Activated naive CD8-positive, alpha-beta T cell treated with anti-CD3 and anti-CD28 coated beads, Interleukin-2, amount 10 ng/mL, durations not matched to agents 7 days and 5 days (primary cell): ENCODE results near the gene CAPN13. TPM values are rescaled to one million over a fixed set of nuclear protein-coding genes. Genes with fewer than 3 reads are reported as not detected.

Source experiments
- ATAC-seq: fragments of 150-1000 bp; cut with Tn5 transposase; one replicate; pipeline ENCODE4 v1.10.0; 2021; ENCODE audit warnings: low read depth, moderate library complexity
- POLR2A ChIA-PET: fragments of 350-600 bp; sonication (Branson Sonifier 250); formaldehyde crosslinking; loops from one replicate; lab custom pipeline; 2021; ENCODE audit warnings: antibody characterized with exemption; lab: Charles Lee
- DNase-seq: peaks from one replicate; pipeline ENCODE4 v3.0.0; 2021
- H3K27ac Mint-ChIP-seq: one replicate; pipeline ENCODE4 v1.8.0; 2022; ENCODE audit warnings: mild to moderate bottlenecking, mixed read lengths
- H3K27me3 Mint-ChIP-seq: one replicate; pipeline ENCODE4 v1.8.0; 2022; ENCODE audit warnings: mild to moderate bottlenecking, moderate library complexity, mixed read lengths
- H3K36me3 Mint-ChIP-seq: one replicate; pipeline ENCODE4 v1.8.0; 2021; ENCODE audit warnings: mild to moderate bottlenecking, mixed read lengths
- H3K4me1 Mint-ChIP-seq: one replicate; pipeline ENCODE4 v1.8.0; 2021; ENCODE audit warnings: mixed read lengths
- H3K4me3 Mint-ChIP-seq: one replicate; pipeline ENCODE4 v1.8.0; 2022; ENCODE audit warnings: mild to moderate bottlenecking, moderate library complexity, mixed read lengths
- H3K9me3 Mint-ChIP-seq: one replicate; pipeline ENCODE4 v1.8.0; 2021; ENCODE audit warnings: mixed read lengths
- total RNA-seq, 2 experiments: library from RNA; stranded (reverse); gene quantifications; one replicate each; pipeline ENCODE4 v1.2.3, GENCODE V29; 2021

CAPN13 gene
- total RNA-seq, 2 experiments from 2014 or later = not detected

DNA sequence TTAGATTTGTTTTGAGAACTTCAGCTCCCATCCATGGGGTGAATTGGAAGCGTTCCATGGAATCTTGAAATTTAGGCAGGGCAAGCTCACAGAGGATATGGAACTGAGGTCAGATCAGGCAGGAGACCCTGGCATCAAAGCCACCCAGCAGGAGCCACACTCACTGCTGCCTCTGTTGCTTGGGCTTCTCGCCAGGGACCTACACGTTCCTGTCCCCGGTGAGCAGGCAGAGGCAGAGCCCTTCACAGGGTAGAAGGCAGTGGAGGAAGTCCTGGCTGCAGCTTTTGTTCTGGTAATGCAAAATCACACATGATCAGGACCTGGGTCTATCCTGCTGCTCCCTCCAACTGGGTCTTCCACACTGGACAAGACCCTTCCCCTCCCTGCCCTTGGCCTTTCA lies 42.1 kb downstream of the CAPN13 start:
- DNase-seq = no peak
- Mint-ChIP-seq H3K9me3 (no peaks in the 10 kb centered on the region), H3K4me1 (peaks cover 2% of the 10 kb centered on the region), H3K27me3 (peaks cover 5% of the 10 kb centered on the region), H3K4me3 (no peak overlapping the region), H3K27ac (no peak overlapping the region), H3K36me3 (no peaks in the 10 kb centered on the region)
- ATAC-seq = no peak
- POLR2A ChIA-PET = no interaction called here

GRCh38 chr2:30764021-30764800 lies 43.0 kb downstream of the CAPN13 start:
- DNase-seq (no peak), ATAC-seq (no peak)
- POLR2A ChIA-PET = no interaction called here
- no peak overlapping the region for H3K27ac Mint-ChIP-seq
- peaks cover 5% of the 10 kb centered on the region for H3K27me3 Mint-ChIP-seq
- no peaks in the 10 kb centered on the region for H3K9me3 Mint-ChIP-seq
- no peaks in the 10 kb centered on the region for H3K36me3 Mint-ChIP-seq
- no peak overlapping the region for H3K4me3 Mint-ChIP-seq
- H3K4me1 Mint-ChIP-seq = peaks cover 2% of the 10 kb centered on the region

DNA sequence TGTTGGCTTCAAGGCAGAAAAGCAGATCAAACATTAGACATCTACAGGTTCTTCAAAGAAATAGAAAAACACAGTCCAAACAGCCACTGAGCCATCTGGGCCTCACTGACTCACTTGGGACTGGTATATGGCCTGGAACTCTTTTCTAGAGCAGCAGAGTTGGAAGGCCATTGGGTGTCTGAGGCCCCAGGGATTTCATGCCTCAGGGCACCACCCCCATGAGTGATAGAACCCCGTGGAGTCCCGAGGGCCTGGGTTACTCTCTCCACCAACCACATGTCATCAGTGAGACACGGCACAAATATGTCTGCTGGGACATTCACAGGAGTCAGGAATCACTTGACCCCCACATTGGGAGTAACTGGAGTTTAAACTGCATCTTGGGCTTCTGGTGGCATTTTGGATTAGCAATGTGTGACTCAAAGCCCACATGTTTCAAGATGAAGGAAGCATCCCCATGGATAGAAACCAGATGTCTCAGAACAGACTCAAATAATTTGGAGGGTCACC lies 44.0 kb downstream of the CAPN13 start:
- no peak overlapping the region for H3K4me3 Mint-ChIP-seq
- DNase-seq = no peak

GRCh38 chr2:30761226-30761625 lies 46.0 kb downstream of the CAPN13 start:
- no peaks in the 10 kb centered on the region for H3K9me3 Mint-ChIP-seq
- no peak overlapping the region for H3K27ac Mint-ChIP-seq
- no peaks in the 10 kb centered on the region for H3K36me3 Mint-ChIP-seq
- H3K4me3 Mint-ChIP-seq = no peak overlapping the region
- POLR2A ChIA-PET = no interaction called here
- H3K27me3 Mint-ChIP-seq = peaks cover 1% of the 10 kb centered on the region
- ATAC-seq (no peak), DNase-seq (no peak)
- H3K4me1 Mint-ChIP-seq = no peaks in the 10 kb centered on the region

More for the DNA sequence above, 44.0 kb downstream of the CAPN13 start:
- Mint-ChIP-seq H3K27ac (no peak overlapping the region), H3K4me1 (peaks cover 2% of the 10 kb centered on the region), H3K36me3 (no peaks in the 10 kb centered on the region), H3K9me3 (no peaks in the 10 kb centered on the region), H3K27me3 (peaks cover 1% of the 10 kb centered on the region)
- POLR2A ChIA-PET = no interaction called here
- ATAC-seq = no peak

- Mint-ChIP-seq H3K9me3 (no peaks in the 10 kb centered on the region), H3K27me3 (peaks cover 6% of the 10 kb centered on the region), H3K4me1 (no peaks in the 10 kb centered on the region), H3K4me3 (no peak overlapping the region), H3K27ac (no peak overlapping the region), H3K36me3 (no peaks in the 10 kb centered on the region)
- ATAC-seq = no peak
- POLR2A ChIA-PET = no interaction called here
- no peak for DNase-seq
These were observed 47.8 kb downstream of the CAPN13 start for GRCh38 chr2:30759481-30759880.

DNA sequence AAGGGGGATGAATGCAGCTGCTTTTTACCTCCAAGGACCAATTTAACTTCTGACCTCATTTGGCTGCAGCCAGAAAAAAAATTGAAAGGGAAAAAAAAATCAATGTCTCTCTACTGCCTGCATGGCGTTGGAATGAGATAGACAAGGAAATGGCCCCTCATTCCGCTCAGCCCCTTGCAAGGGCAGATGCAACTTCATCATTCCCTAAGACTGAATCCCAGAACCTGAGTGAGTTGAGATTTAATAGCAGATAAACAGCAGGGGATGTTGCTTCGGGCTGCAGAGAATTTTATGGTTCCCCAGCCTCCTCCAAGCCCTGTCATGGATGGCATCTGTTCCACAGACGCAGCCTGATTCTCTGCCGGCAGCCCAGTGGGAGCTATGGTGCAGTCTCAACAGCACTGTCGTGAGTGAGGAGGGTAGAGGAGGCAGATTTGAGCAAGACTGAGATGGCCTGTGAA lies 49.0 kb downstream of the CAPN13 start:
- Mint-ChIP-seq H3K36me3 (no peaks in the 10 kb centered on the region), H3K9me3 (no peaks in the 10 kb centered on the region), H3K27ac (no peak overlapping the region), H3K4me1 (no peaks in the 10 kb centered on the region), H3K4me3 (no peak overlapping the region), H3K27me3 (peaks cover 9% of the 10 kb centered on the region)
- ATAC-seq (no peak), DNase-seq (no peak)
- POLR2A ChIA-PET = no interaction called here

DNA sequence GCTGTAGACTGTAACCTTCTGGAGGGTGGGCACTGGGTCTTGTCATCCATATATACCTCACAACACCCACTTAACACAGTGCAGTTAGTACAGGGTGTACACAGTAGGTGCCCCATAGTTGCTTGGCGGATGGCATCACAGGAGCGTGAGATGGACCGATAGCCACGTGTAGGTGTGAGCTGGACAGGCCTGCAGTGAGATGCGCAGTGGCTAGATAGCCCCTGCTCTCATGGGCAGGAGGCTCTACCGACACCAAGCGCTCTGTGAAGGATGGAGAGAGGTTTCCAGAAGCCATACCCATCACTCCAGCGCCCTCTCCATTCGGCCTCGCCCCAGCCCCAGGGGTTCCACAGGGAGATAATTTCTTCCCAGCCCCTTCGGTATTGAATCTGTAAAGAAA lies 49.5 kb downstream of the CAPN13 start:
- POLR2A ChIA-PET = no interaction called here
- no peaks in the 10 kb centered on the region for H3K4me1 Mint-ChIP-seq
- H3K4me3 Mint-ChIP-seq = no peak overlapping the region
- DNase-seq (no peak), ATAC-seq (no peak)
- no peaks in the 10 kb centered on the region for H3K36me3 Mint-ChIP-seq
- H3K27me3 Mint-ChIP-seq = peaks cover 9% of the 10 kb centered on the region
- no peaks in the 10 kb centered on the region for H3K9me3 Mint-ChIP-seq
- H3K27ac Mint-ChIP-seq = no peak overlapping the region

DNA sequence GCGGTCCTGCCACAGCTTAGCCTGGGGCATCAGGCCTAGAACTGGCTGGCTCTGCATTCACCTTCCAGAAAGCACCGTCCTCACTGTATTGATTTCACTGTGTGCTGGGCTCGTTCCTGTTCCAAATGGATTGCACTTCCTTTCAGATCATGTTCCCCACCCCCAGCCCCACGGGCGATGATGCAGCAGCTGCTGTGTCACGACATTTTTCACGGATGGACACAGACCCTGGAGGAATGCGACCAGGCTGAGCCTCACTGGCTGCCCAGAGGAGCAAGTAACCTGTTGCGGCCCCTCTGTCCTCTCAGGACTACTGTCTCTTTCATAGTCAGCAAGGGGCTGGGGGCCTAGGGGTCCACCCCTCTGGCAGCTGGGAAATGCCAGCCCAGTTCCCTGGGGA lies 50.3 kb downstream of the CAPN13 start:
- no peaks in the 10 kb centered on the region for H3K36me3 Mint-ChIP-seq
- no peak overlapping the region for H3K4me3 Mint-ChIP-seq
- H3K9me3 Mint-ChIP-seq = no peaks in the 10 kb centered on the region
- H3K27me3 Mint-ChIP-seq = peaks cover 9% of the 10 kb centered on the region
- no peak overlapping the region for H3K27ac Mint-ChIP-seq
- POLR2A ChIA-PET = no interaction called here
- no peak for DNase-seq
- ATAC-seq = no peak
- no peaks in the 10 kb centered on the region for H3K4me1 Mint-ChIP-seq

DNA sequence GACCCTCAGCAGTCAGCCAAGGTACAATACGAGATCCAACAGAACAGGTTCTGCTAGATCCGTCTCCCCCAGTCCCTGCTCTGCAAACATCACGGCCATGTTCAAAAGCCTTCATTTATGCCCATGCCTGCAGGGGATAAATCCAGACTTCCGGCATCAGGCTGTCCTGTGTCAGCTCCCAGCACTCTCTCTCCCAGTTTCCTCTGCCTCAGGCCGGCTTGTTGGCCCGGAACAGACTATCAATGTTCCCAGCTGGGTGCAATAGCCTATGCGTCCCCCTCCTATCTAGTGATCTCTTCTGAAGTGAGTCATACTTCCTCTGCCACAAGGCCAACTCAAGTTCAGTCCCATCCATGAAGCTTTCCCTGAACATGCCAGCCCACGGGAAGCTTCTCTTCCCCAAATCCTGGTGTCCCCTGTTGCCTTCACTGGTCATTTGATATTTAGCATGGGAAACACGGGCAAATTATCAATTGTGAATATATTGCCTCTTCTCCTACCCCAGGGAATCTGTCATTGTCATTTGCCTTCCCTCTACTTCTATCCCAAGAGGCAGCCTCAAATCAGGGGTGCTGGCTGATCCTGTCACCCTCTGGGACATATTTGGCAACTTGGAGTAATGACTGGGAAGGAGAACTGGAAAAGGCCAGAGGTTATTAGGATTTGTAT lies 51.1 kb downstream of the CAPN13 start:
- Mint-ChIP-seq H3K36me3 (no peaks in the 10 kb centered on the region), H3K4me3 (no peak overlapping the region), H3K27me3 (peaks cover 9% of the 10 kb centered on the region), H3K27ac (no peak overlapping the region), H3K4me1 (no peaks in the 10 kb centered on the region), H3K9me3 (no peaks in the 10 kb centered on the region)
- ATAC-seq (no peak), DNase-seq (no peak)
- POLR2A ChIA-PET = no interaction called here

DNA sequence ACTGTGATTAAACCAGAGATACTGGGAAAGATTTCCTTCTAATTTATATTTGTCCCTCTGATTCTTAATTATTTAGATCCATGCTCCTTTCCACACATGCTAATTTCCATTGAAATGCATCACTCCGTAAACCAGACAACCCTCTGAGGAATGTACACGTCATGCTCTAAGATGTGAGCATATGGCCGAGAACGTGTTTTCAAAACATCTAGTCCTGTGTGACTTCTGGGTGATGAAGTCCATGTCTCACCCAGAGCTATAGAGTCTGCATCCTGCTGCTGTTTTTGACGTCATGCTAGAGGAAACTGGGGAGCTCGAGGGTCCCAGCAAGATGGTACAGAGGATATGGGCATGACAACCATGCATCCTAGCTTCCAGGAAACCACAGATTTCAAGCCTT lies 53.6 kb downstream of the CAPN13 start:
- H3K9me3 Mint-ChIP-seq = no peaks in the 10 kb centered on the region
- no peak overlapping the region for H3K4me3 Mint-ChIP-seq
- H3K36me3 Mint-ChIP-seq = no peaks in the 10 kb centered on the region
- DNase-seq (no peak), ATAC-seq (no peak)
- POLR2A ChIA-PET = no interaction called here
- no peak overlapping the region for H3K27ac Mint-ChIP-seq
- no peaks in the 10 kb centered on the region for H3K4me1 Mint-ChIP-seq
- peaks cover 9% of the 10 kb centered on the region for H3K27me3 Mint-ChIP-seq

- no peaks in the 10 kb centered on the region for H3K4me1 Mint-ChIP-seq
- ATAC-seq (no peak), DNase-seq (no peak)
- H3K27me3 Mint-ChIP-seq = peaks cover 9% of the 10 kb centered on the region
- H3K36me3 Mint-ChIP-seq = no peaks in the 10 kb centered on the region
- no peaks in the 10 kb centered on the region for H3K9me3 Mint-ChIP-seq
- POLR2A ChIA-PET = no interaction called here
- H3K27ac Mint-ChIP-seq = no peak overlapping the region
- H3K4me3 Mint-ChIP-seq = no peak overlapping the region
These were observed 54.4 kb downstream of the CAPN13 start for GRCh38 chr2:30752811-30753210.

GRCh38 chr2:30747206-30747605 lies 60.0 kb downstream of the CAPN13 start:
- ATAC-seq (no peak), DNase-seq (no peak)
- POLR2A ChIA-PET = no interaction called here
- no peak overlapping the region for H3K4me3 Mint-ChIP-seq
- H3K4me1 Mint-ChIP-seq = no peaks in the 10 kb centered on the region
- no peak overlapping the region for H3K27ac Mint-ChIP-seq
- H3K36me3 Mint-ChIP-seq = no peaks in the 10 kb centered on the region
- peaks cover 2% of the 10 kb centered on the region for H3K27me3 Mint-ChIP-seq
- no peaks in the 10 kb centered on the region for H3K9me3 Mint-ChIP-seq

GRCh38 chr2:30744823-30745222 lies 62.4 kb downstream of the CAPN13 start:
- peaks cover 4% of the 10 kb centered on the region for H3K27me3 Mint-ChIP-seq
- no peaks in the 10 kb centered on the region for H3K4me1 Mint-ChIP-seq
- ATAC-seq (no peak), DNase-seq (no peak)
- POLR2A ChIA-PET = no interaction called here
- H3K36me3 Mint-ChIP-seq = no peaks in the 10 kb centered on the region
- no peak overlapping the region for H3K27ac Mint-ChIP-seq
- H3K9me3 Mint-ChIP-seq = no peaks in the 10 kb centered on the region
- H3K4me3 Mint-ChIP-seq = no peak overlapping the region

DNA sequence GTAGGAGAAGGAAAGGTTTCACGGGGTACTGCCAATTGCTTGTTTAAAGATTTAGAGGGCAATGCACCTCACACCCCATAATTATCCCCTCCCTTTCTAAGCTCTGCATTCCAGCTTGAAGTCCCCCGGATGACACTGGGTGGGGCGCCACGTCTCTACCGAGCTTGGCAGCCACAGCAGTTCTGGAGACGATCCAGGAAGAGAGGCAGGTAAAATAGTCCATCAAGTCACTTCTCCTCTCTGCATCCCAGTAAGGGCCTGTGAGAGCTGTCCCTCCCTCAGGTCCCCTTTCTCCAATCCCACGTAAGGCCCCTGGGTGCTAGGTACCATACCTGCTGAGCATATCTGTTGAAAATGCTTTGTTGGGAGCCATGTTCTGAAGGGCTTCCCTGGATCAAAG lies 65.7 kb downstream of the CAPN13 start:
- H3K27ac Mint-ChIP-seq = no peak overlapping the region
- no peaks in the 10 kb centered on the region for H3K9me3 Mint-ChIP-seq
- H3K36me3 Mint-ChIP-seq = no peaks in the 10 kb centered on the region
- no peak overlapping the region for H3K4me3 Mint-ChIP-seq
- H3K4me1 Mint-ChIP-seq = no peaks in the 10 kb centered on the region
- ATAC-seq (no peak), DNase-seq (no peak)
- peaks cover 2% of the 10 kb centered on the region for H3K27me3 Mint-ChIP-seq
- POLR2A ChIA-PET = no interaction called here
